Keratinocyte (primary cell): ENCODE measurements around the gene KATNB1.

Source experiments
- EZH2 ChIP-seq: IDR thresholded peaks from one replicate; pipeline ENCODE4 v1.6.1; 2012; ENCODE audit warnings: inconsistent platforms, mild to moderate bottlenecking, low read length, moderate library complexity
- TF ChIP-seq, protein P1 (sequence below), 3 experiments: IDR thresholded peaks in 1 of 3; conservative IDR thresholded peaks in 1 of 3; optimal IDR thresholded peaks in 1 of 3; 2 replicates in 2 of 3; 3 replicates in 1 of 3; pipeline versions ENCODE3 to v1.5.1; 2011; ENCODE audit warnings: low read length in 3 of 3, mild to moderate bottlenecking in 3 of 3, moderate library complexity in 2 of 3, control low read depth in 1 of 3, inconsistent platforms in 1 of 3; ENCODE audit not compliant: insufficient read depth in 2 of 3; ENCODE audit errors: extremely low read depth in 1 of 3

DNA sequence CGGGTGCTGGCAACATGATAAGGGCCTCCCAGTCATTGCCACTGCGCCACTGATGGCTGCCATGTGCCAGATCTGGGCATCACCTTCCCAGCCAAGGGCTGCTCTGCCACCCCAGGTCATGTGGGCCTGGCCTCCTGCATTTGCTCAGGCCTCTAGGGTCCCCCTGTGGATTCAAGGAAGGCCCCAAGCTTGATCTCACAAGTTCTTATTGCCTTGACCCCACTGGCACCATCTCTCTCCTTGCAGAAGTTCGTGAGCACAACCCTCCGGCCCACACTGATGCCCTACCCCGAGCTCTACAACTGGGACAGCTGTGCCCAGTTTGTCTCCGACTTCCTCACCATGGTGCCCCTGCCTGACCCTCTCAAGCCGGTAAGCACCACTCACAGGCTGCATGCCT is 35.7 kb upstream of the KATNB1 start:
- TF ChIP-seq, protein P1, sequence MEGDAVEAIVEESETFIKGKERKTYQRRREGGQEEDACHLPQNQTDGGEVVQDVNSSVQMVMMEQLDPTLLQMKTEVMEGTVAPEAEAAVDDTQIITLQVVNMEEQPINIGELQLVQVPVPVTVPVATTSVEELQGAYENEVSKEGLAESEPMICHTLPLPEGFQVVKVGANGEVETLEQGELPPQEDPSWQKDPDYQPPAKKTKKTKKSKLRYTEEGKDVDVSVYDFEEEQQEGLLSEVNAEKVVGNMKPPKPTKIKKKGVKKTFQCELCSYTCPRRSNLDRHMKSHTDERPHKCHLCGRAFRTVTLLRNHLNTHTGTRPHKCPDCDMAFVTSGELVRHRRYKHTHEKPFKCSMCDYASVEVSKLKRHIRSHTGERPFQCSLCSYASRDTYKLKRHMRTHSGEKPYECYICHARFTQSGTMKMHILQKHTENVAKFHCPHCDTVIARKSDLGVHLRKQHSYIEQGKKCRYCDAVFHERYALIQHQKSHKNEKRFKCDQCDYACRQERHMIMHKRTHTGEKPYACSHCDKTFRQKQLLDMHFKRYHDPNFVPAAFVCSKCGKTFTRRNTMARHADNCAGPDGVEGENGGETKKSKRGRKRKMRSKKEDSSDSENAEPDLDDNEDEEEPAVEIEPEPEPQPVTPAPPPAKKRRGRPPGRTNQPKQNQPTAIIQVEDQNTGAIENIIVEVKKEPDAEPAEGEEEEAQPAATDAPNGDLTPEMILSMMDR (optimal IDR thresholded peaks at IDR 0.05 in 1 of 3, IDR thresholded peaks at IDR 0.05 in 1 of 3, conservative IDR thresholded peaks at IDR 0.05 in 1 of 3; ENCODE audit: extremely low read depth in 1 of 3, insufficient read depth in 2 of 3, low read length in 3 of 3): no peak
- TF ChIP-seq EZH2: no peak
